IMR-90 (cell line): ENCODE measurements around the gene YIPF6. TPM values are rescaled to one million over a fixed set of nuclear protein-coding genes. Genes with fewer than 3 reads are reported as not detected.

Experiments used
- ATAC-seq: fragments of 200-7000 bp; cut with Tn5 transposase; 2 replicates; pipeline ENCODE4 v1.9.1; 2020; ENCODE audit warnings: low read depth, mild to moderate bottlenecking, moderate library complexity
- BruUV-seq: library from RNA; stranded (reverse); fragments of 400-500 nt; replicated peaks from 2 replicates; lab custom pipeline; 2021; lab: Mats Ljungman, UMichigan
- CTCF ChIA-PET: fragments of 300-600 bp; formaldehyde crosslinking; extraction: SDS; loops from one replicate; lab custom pipeline; 2021; ENCODE audit warnings: antibody characterized with exemption; lab: Yijun Ruan, JAX
- POLR2A ChIA-PET: fragments of 300-600 bp; sonication (Branson Sonifier 250); formaldehyde crosslinking; loops from one replicate; lab custom pipeline; 2022; ENCODE audit warnings: antibody characterized with exemption; ENCODE audit not compliant: unreplicated experiment; lab: Charles Lee
- DNase-seq: peaks from one replicate; pipeline ENCODE4 v3.0.0; 2013
- H2AFZ ChIP-seq: replicated peaks from 2 replicates; pipeline ENCODE3; 2013; ENCODE audit warnings: low read length, mild to moderate bottlenecking; ENCODE audit not compliant: poor library complexity
- H2AK5ac ChIP-seq: 2 replicates; pipeline ENCODE4 v1.6.1; 2013; ENCODE audit warnings: low read depth, low read length, inconsistent platforms
- H2AK9ac ChIP-seq: replicated peaks from 2 replicates; pipeline ENCODE3; 2013; ENCODE audit warnings: mild to moderate bottlenecking, low read depth, low read length, moderate library complexity; ENCODE audit not compliant: poor library complexity
- H2BK120ac ChIP-seq: 2 replicates; pipeline ENCODE4 v1.6.1; 2013; ENCODE audit warnings: low read depth, low read length, inconsistent platforms
- H2BK15ac ChIP-seq: 3 replicates; pipeline ENCODE4 v1.6.1; 2013; ENCODE audit warnings: low read depth, low read length, inconsistent platforms
- H2BK20ac ChIP-seq: 2 replicates; pipeline ENCODE4 v1.6.1; 2013; ENCODE audit warnings: low read depth, mild to moderate bottlenecking, inconsistent platforms, low read length, moderate library complexity
- H2BK5ac ChIP-seq: 2 replicates; pipeline ENCODE4 v1.6.1; 2013; ENCODE audit warnings: mild to moderate bottlenecking, low read depth, low read length, inconsistent platforms; ENCODE audit not compliant: poor library complexity, severe bottlenecking
- H3K14ac ChIP-seq: replicated peaks from 2 replicates; pipeline ENCODE4 v1.6.1; 2013; ENCODE audit warnings: low read depth, low read length, inconsistent platforms
- H3K18ac ChIP-seq: 2 replicates; pipeline ENCODE4 v1.6.1; 2013; ENCODE audit warnings: low read depth, low read length, control low read depth
- H3K23ac ChIP-seq: 2 replicates; pipeline ENCODE4 v1.6.1; 2013; ENCODE audit warnings: low read depth, low read length, inconsistent platforms
- H3K27ac ChIP-seq: 2 replicates; pipeline ENCODE4 v1.5.1; 2013; ENCODE audit warnings: mild to moderate bottlenecking, control low read depth, low read length; ENCODE audit not compliant: insufficient read depth
- H3K27me3 ChIP-seq: 2 replicates; pipeline ENCODE4 v1.6.1; 2013; ENCODE audit warnings: low read length; ENCODE audit not compliant: control insufficient read depth, insufficient read depth
- H3K36me3 ChIP-seq: 2 replicates; pipeline ENCODE4 v1.6.1; 2013; ENCODE audit warnings: low read length, mixed read lengths; ENCODE audit not compliant: control insufficient read depth, insufficient read depth
- H3K4ac ChIP-seq: 2 replicates; pipeline ENCODE4 v1.6.1; 2013; ENCODE audit warnings: low read depth, low read length, inconsistent platforms
- H3K4me1 ChIP-seq: 2 replicates; pipeline ENCODE4 v1.6.1; 2013; ENCODE audit warnings: low read length, mixed read lengths; ENCODE audit not compliant: control insufficient read depth, insufficient read depth
- H3K4me2 ChIP-seq: 2 replicates; pipeline ENCODE4 v1.6.1; 2013; ENCODE audit warnings: low read depth, mild to moderate bottlenecking, control low read depth, low read length, moderate library complexity
- H3K4me3 ChIP-seq: 2 replicates; pipeline ENCODE4 v1.5.1; 2013; ENCODE audit warnings: low read depth, mild to moderate bottlenecking, control low read depth, low read length, moderate library complexity; ENCODE audit not compliant: insufficient read depth
- H3K56ac ChIP-seq: 2 replicates; pipeline ENCODE4 v1.6.1; 2013; ENCODE audit warnings: low read length, inconsistent platforms; ENCODE audit not compliant: insufficient read depth; ENCODE audit errors: extremely low read depth
- H3K79me1 ChIP-seq, 2 experiments: 2 replicates each; pipeline ENCODE4 v1.6.1; 2013; ENCODE audit warnings: low read length in 2 of 2, inconsistent platforms in 1 of 2, low read depth in 1 of 2
- H3K9ac ChIP-seq: 2 replicates; pipeline ENCODE4 v1.6.1; 2013; ENCODE audit warnings: low read depth, low read length, control low read depth
- H3K9me1 ChIP-seq: 2 replicates; pipeline ENCODE4 v1.6.1; 2013; ENCODE audit warnings: low read length, inconsistent platforms; ENCODE audit not compliant: insufficient read depth
- H3K9me3 ChIP-seq: 2 replicates; pipeline ENCODE4 v1.6.1; 2013; ENCODE audit warnings: low read length; ENCODE audit not compliant: control insufficient read depth, insufficient read depth
- H4K20me1 ChIP-seq: 2 replicates; pipeline ENCODE4 v1.6.1; 2013; ENCODE audit warnings: low read length, inconsistent platforms; ENCODE audit not compliant: insufficient read depth
- H4K5ac ChIP-seq: 2 replicates; pipeline ENCODE4 v1.6.1; 2013; ENCODE audit warnings: mild to moderate bottlenecking, low read depth, low read length, control low read depth
- H4K8ac ChIP-seq, 2 experiments: 2 replicates each; pipeline ENCODE4 v1.6.1; 2013; ENCODE audit warnings: low read depth in 2 of 2, low read length in 2 of 2, control low read depth in 1 of 2, inconsistent platforms in 1 of 2
- H4K91ac ChIP-seq: 2 replicates; pipeline ENCODE4 v1.6.1; 2013; ENCODE audit warnings: low read depth, low read length, inconsistent platforms; ENCODE audit not compliant: insufficient read depth
- BHLHE40 ChIP-seq: fragments of 150-350 bp; IDR thresholded peaks from 2 replicates; pipeline ENCODE4 v1.6.1; 2016; ENCODE audit warnings: mild to moderate bottlenecking, low read depth, low read length
- CTCF ChIP-seq: conservative IDR thresholded peaks from 2 replicates; pipeline ENCODE4 v1.5.1; 2012; ENCODE audit warnings: mild to moderate bottlenecking, low read depth, low read length, improper control_type of control experiment
- ELK1 ChIP-seq: fragments of 150-350 bp; IDR thresholded peaks from 2 replicates; pipeline ENCODE4 v1.6.1; 2016; ENCODE audit warnings: low read depth, mild to moderate bottlenecking, low read length, moderate library complexity, borderline replicate concordance
- FOS ChIP-seq: fragments of 150-350 bp; IDR thresholded peaks from 2 replicates; pipeline ENCODE4 v1.6.1; 2016; ENCODE audit warnings: low read depth, low read length
- MAFK ChIP-seq: IDR thresholded peaks from 2 replicates; pipeline ENCODE4 v1.6.1; 2012; ENCODE audit warnings: low read depth, low read length, improper control_type of control experiment
- MAZ ChIP-seq: IDR thresholded peaks from 2 replicates; pipeline ENCODE4 v1.6.1; 2012; ENCODE audit warnings: low read depth, mild to moderate bottlenecking, low read length, improper control_type of control experiment, moderate library complexity, borderline replicate concordance
- NFE2L2 ChIP-seq: fragments of 150-350 bp; IDR thresholded peaks from 2 replicates; pipeline ENCODE4 v1.6.1; 2016; ENCODE audit warnings: low read depth, mild to moderate bottlenecking, low read length
- POLR2A ChIP-seq: IDR thresholded peaks from 2 replicates; pipeline ENCODE4 v1.6.1; 2012; ENCODE audit warnings: mild to moderate bottlenecking, low read depth, low read length
- RAD21 ChIP-seq: IDR thresholded peaks from 2 replicates; pipeline ENCODE4 v1.6.1; 2012; ENCODE audit warnings: low read length, improper control_type of control experiment
- RCOR1 ChIP-seq: IDR thresholded peaks from 2 replicates; pipeline ENCODE4 v1.6.1; 2012; ENCODE audit warnings: mild to moderate bottlenecking, low read length, improper control_type of control experiment; ENCODE audit not compliant: insufficient replicate concordance
- RFX5 ChIP-seq: IDR thresholded peaks from 2 replicates; pipeline ENCODE4 v1.8.0; 2012; ENCODE audit warnings: low read depth, mild to moderate bottlenecking, low read length, moderate library complexity
- WGBS, 2 experiments: methylation state at CpG; one replicate each; pipeline versions ENCODE4 v1.1.5 to v1.1.7; 2013; ENCODE audit warnings: missing lambda C conversion rate in 2 of 2; ENCODE audit not compliant: insufficient read length in 1 of 2; ENCODE audit errors: extremely low coverage in 2 of 2; 5-methylcytosine and 5-hydroxymethylcytosine counted together
- dilution Hi-C: fragments of 300-500 bp; cut with HindIII; formaldehyde crosslinking; loops from one replicate; pipeline ENCODE4 v1.14.3; 2018; ENCODE audit warnings: low sequenced_read_pairs; ENCODE audit not compliant: unreplicated experiment
- in situ Hi-C: fragments of 300-500 bp; cut with MboI; formaldehyde crosslinking; loops from 3 replicates; pipeline ENCODE4 v1.14.3; 2019; ENCODE audit warnings: low sequenced_read_pairs, inconsistent platforms, mixed read lengths
- intact Hi-C: fragments of 100-400 bp; cut with micrococcal nuclease; formaldehyde crosslinking; loops from 2 replicates; pipeline ENCODE4 v1.10.0; 2022
- polyA plus RNA-seq, 3 experiments: library from polyadenylated mRNA; depleted of rRNA; stranded (reverse); fragments of >200 nt; gene quantifications; 2 replicates each; pipeline ENCODE4 v1.2.3, GENCODE V29; 2012; ENCODE audit warnings: low replicate concordance in 1 of 3
- total RNA-seq: library from RNA; depleted of rRNA; stranded (reverse); fragments of >200 nt; gene quantifications from 2 replicates; pipeline ENCODE4 v1.2.3, GENCODE V29; 2012

The YIPF6 gene
- total and polyA plus RNA-seq, 2 of the 4 experiments (the other 2 are of a cell fraction): 9.7 to 22.4 TPM

GRCh38 chrX:68488657-68489056 lies 10.2 kb upstream of the YIPF6 start:
- no peak overlapping the region for H3K23ac ChIP-seq
- H4K8ac ChIP-seq: no peak overlapping the region
- no peak overlapping the region for H4K5ac ChIP-seq
- H3K14ac ChIP-seq: no peak overlapping the region
- H2BK5ac ChIP-seq: no peak overlapping the region
- BruUV-seq: no TSS peak
- intact Hi-C loops (no loop called here), in situ Hi-C loops (no loop called here), dilution Hi-C loops (no loop called here)
- ChIA-PET CTCF (no interaction called here), POLR2A (no interaction called here)
- H3K4me1 ChIP-seq: no peaks in the 10 kb centered on the region
- H3K18ac ChIP-seq: no peak overlapping the region
- peaks cover 3% of the 10 kb centered on the region for H3K27me3 ChIP-seq
- H2AK5ac ChIP-seq: no peak overlapping the region
- DNase-seq (no peak), ATAC-seq (no peak)
- WGBS, 2 experiments: no CpG with 5 or more reads among the region's 4 CpGs
- no peak overlapping the region for H3K4me3 ChIP-seq
- no peak overlapping the region for H4K91ac ChIP-seq
- no peak overlapping the region for H3K4me2 ChIP-seq
- H2BK15ac ChIP-seq: no peak overlapping the region
- no peak overlapping the region for H2AFZ ChIP-seq
- H3K36me3 ChIP-seq: no peaks in the 10 kb centered on the region
- H3K27ac ChIP-seq: no peak overlapping the region
- TF ChIP-seq ELK1: no peak
- TF ChIP-seq NFE2L2: no peak
- TF ChIP-seq MAFK: no peak
- no peak for TF ChIP-seq CTCF
- TF ChIP-seq POLR2A: no peak
- TF ChIP-seq RFX5: no peak
- no peak for TF ChIP-seq FOS
- TF ChIP-seq RCOR1: no peak
- no peak for TF ChIP-seq MAZ
- no peak for TF ChIP-seq RAD21
- TF ChIP-seq BHLHE40: no peak
- H3K9me1 ChIP-seq: no peaks in the 10 kb centered on the region
- no peak overlapping the region for H3K9ac ChIP-seq
- H3K9me3 ChIP-seq: no peaks in the 10 kb centered on the region
- H2BK120ac ChIP-seq: no peak overlapping the region
- H3K79me1 ChIP-seq: no peaks in the 10 kb centered on the region
- no peaks in the 10 kb centered on the region for H4K20me1 ChIP-seq
- no peak overlapping the region for H2BK20ac ChIP-seq
- H2AK9ac ChIP-seq: no peak overlapping the region
- H3K56ac ChIP-seq: no peak overlapping the region
- H3K4ac ChIP-seq: no peak overlapping the region
